DND-41 (cell line): Measurements from ENCODE around the gene SMARCB1.

ENCODE experiments used
- CTCF ChIP-seq: IDR thresholded peaks from 2 replicates; pipeline ENCODE4 v1.5.1; 2012; ENCODE audit warnings: borderline replicate concordance, low read length, moderate library complexity, mild to moderate bottlenecking; ENCODE audit not compliant: poor library complexity, severe bottlenecking; ENCODE audit errors: extremely low read depth
- EZH2 ChIP-seq: IDR thresholded peaks from 3 replicates; pipeline ENCODE4 v1.6.1; 2012; ENCODE audit warnings: borderline replicate concordance, low read depth, mild to moderate bottlenecking, moderate library complexity, low read length, inconsistent platforms; ENCODE audit not compliant: severe bottlenecking

- TF ChIP-seq CTCF, result no peak
- no peak for TF ChIP-seq EZH2
Measured at GRCh38 chr22:23760056-23760455, 26.7 kb upstream of the SMARCB1 start.
